ENCODE results near the gene KCNQ1. TPM values are rescaled to one million over a fixed set of nuclear protein-coding genes. Genes with fewer than 3 reads are reported as not detected.

Gene KCNQ1
- total RNA-seq, 1 experiment from 2014 or later = 10.7 TPM

DNA sequence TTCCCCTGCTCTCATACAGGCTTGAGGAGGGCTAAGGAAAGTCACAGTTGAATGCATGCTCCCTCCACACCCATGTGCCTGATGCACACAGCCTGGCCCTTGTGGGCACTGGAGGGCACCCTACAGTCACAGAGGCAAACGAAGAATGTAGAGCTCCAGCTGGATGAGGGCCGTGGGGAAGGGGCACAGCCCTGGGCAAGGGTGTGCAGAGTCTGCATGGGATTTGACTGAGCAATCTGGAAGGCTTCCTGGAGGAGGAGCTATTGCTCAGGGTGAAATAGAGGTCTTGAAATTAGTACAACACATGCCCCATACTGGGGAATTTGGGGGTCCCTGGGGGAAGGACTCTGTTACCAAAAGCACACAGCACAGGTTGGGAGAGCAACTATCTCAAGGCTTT, 64.0 kb downstream of the KCNQ1 start (continued):
- TF ChIP-seq YY1 (IDR thresholded peaks at IDR 0.05; ENCODE audit: extremely low read depth, insufficient replicate concordance, low read depth, low read length) = no peak
- no peak for TF ChIP-seq EZH2 (IDR thresholded peaks at IDR 0.05)

DNA sequence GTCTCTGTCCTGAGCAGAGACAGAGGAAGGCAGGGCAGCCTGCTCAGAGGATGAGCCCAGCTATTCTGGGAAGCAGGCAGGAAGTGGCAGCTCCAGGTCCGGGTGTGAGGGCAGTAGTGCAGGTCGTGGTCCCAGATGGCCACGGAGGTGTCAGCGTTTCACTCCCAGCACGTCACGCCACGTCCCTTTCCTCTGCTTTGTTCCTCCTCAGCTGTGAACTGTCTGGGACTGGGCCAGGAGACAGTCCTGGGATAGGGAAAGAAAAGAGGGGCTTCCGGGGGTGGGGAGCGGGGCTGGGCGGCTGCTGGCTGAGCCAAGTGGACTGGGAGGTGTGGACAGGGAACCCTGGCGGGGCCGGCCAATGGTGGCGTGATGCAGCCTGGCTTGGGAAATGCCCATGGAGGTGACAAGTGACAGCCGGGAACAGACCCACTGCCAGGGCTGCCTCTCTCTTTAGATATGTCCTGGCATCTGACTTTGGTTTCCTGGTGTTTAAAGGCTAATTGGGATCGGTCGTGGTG, 64.7 kb downstream of the KCNQ1 start:
- DNase-seq (ENCODE audit: low read depth, low spot score) = no peak
- H3K27ac ChIP-seq (ENCODE audit: low read depth, low read length) = no peak overlapping the region
- TF ChIP-seq SIN3A (IDR thresholded peaks at IDR 0.05; ENCODE audit: low read depth) (no peak), EZH2phosphoT487 (IDR thresholded peaks at IDR 0.05; ENCODE audit: borderline replicate concordance) (no peak), POLR2AphosphoS5 (IDR thresholded peaks at IDR 0.05; ENCODE audit: low read depth, low read length) (no peak), EGR1 (IDR thresholded peaks at IDR 0.05; ENCODE audit: low read depth) (no peak), ZNF274 (IDR thresholded peaks at IDR 0.05; ENCODE audit: low read depth, low read length) (no peak), CEBPB (IDR thresholded peaks at IDR 0.05; ENCODE audit: low read depth) (no peak), YY1 (IDR thresholded peaks at IDR 0.05; ENCODE audit: extremely low read depth, insufficient replicate concordance, low read depth, low read length) (no peak), EZH2 (IDR thresholded peaks at IDR 0.05) (no peak), TCF7L2 (IDR thresholded peaks at IDR 0.05; ENCODE audit: borderline replicate concordance, extremely low read depth, insufficient read depth, insufficient read length) (no peak), FOSL1 (IDR thresholded peaks at IDR 0.05; ENCODE audit: low read depth) (no peak), POLR2A (IDR thresholded peaks at IDR 0.05; ENCODE audit: borderline replicate concordance, extremely low read depth, insufficient read depth, insufficient read length) (no peak), SP1 (IDR thresholded peaks at IDR 0.05; ENCODE audit: low read depth) (no peak), CBX3 (IDR thresholded peaks at IDR 0.05; ENCODE audit: low read depth) (no peak), RAD21 (IDR thresholded peaks at IDR 0.05; ENCODE audit: low read depth) (no peak), ELF1 (IDR thresholded peaks at IDR 0.05; ENCODE audit: borderline replicate concordance, low read depth) (no peak)
- TF ChIP-seq, protein P1, sequence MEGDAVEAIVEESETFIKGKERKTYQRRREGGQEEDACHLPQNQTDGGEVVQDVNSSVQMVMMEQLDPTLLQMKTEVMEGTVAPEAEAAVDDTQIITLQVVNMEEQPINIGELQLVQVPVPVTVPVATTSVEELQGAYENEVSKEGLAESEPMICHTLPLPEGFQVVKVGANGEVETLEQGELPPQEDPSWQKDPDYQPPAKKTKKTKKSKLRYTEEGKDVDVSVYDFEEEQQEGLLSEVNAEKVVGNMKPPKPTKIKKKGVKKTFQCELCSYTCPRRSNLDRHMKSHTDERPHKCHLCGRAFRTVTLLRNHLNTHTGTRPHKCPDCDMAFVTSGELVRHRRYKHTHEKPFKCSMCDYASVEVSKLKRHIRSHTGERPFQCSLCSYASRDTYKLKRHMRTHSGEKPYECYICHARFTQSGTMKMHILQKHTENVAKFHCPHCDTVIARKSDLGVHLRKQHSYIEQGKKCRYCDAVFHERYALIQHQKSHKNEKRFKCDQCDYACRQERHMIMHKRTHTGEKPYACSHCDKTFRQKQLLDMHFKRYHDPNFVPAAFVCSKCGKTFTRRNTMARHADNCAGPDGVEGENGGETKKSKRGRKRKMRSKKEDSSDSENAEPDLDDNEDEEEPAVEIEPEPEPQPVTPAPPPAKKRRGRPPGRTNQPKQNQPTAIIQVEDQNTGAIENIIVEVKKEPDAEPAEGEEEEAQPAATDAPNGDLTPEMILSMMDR (IDR thresholded peaks at IDR 0.05 in 2 of 3, conservative IDR thresholded peaks at IDR 0.05 in 1 of 3; ENCODE audit: borderline replicate concordance in 1 of 3, insufficient read depth in 1 of 3, low read depth in 2 of 3, low read length in 2 of 3) = no peak
- TF ChIP-seq, protein P2, sequence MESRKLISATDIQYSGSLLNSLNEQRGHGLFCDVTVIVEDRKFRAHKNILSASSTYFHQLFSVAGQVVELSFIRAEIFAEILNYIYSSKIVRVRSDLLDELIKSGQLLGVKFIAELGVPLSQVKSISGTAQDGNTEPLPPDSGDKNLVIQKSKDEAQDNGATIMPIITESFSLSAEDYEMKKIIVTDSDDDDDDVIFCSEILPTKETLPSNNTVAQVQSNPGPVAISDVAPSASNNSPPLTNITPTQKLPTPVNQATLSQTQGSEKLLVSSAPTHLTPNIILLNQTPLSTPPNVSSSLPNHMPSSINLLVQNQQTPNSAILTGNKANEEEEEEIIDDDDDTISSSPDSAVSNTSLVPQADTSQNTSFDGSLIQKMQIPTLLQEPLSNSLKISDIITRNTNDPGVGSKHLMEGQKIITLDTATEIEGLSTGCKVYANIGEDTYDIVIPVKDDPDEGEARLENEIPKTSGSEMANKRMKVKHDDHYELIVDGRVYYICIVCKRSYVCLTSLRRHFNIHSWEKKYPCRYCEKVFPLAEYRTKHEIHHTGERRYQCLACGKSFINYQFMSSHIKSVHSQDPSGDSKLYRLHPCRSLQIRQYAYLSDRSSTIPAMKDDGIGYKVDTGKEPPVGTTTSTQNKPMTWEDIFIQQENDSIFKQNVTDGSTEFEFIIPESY (IDR thresholded peaks at IDR 0.05; ENCODE audit: extremely low read depth, insufficient replicate concordance, low read length) = no peak
- no peaks in the 10 kb centered on the region for H3K9me3 ChIP-seq (ENCODE audit: control insufficient read depth in 1 of 2, insufficient read depth in 1 of 2, low read depth in 1 of 2, low read length in 2 of 2)
- RAD21 ChIA-PET (ENCODE audit: low non-redundant PET in 1 of 2, low total read pairs in 2 of 2, uncharacterized antibody in 2 of 2, unreplicated experiment in 2 of 2) = interaction anchor here in 1 of 2 experiments (0.7 kb wide), 1 partner anchor 25 kb away, joined by 3 read pairs; no protein-coding TSS in a partner anchor
- no peak overlapping the region for H3K4me3 ChIP-seq (replicated peaks in 1 of 2; ENCODE audit: low read depth in 1 of 2, low read length in 2 of 2)
- no peak overlapping the region for H3K9ac ChIP-seq (ENCODE audit: low read length)
- H3K36me3 ChIP-seq (ENCODE audit: control insufficient read depth in 1 of 2, insufficient read depth in 2 of 2, low read length in 2 of 2) = no peaks in the 10 kb centered on the region
- H3K27me3 ChIP-seq (ENCODE audit: insufficient read depth, low read length) = 0 out of 2 replicates have a peak, but pooled peaks cover 6% of the 10 kb centered on the region
- no peaks in the 10 kb centered on the region for H4K20me1 ChIP-seq (ENCODE audit: insufficient read depth)
- no peak overlapping the region for H2AFZ ChIP-seq (ENCODE audit: low read depth, low read length, poor library complexity, severe bottlenecking)
- no peak for ATAC-seq
- intact Hi-C loops (cut with micrococcal nuclease) = no loop called here
- no peaks in the 10 kb centered on the region for H3K79me2 ChIP-seq (ENCODE audit: insufficient read depth, low read length)
- no peak overlapping the region for H3K4me2 ChIP-seq (ENCODE audit: low read length)
- CTCF ChIA-PET = no interaction called here
- H3K9me2 ChIP-seq (ENCODE audit: insufficient read depth) = no peaks in the 10 kb centered on the region
- POLR2A ChIA-PET = no interaction called here
- H3K4me1 ChIP-seq (ENCODE audit: control insufficient read depth in 1 of 2, insufficient read depth in 2 of 2, low read length in 2 of 2) = no peaks in the 10 kb centered on the region
- no TSS peak for BruUV-seq (replicated peaks)
